ENCODE measurements around the gene DAZAP2. TPM values are rescaled to one million over a fixed set of nuclear protein-coding genes. Genes with fewer than 3 reads are reported as not detected.
"Not testable (repeated sequence)": the region's sequence is repeated elsewhere in the genome, so short reads cannot be mapped to it uniquely, and the experiment has no call there.

Gene DAZAP2
- total RNA-seq, 2 experiments from 2014 or later: 106 to 119 TPM

DNA sequence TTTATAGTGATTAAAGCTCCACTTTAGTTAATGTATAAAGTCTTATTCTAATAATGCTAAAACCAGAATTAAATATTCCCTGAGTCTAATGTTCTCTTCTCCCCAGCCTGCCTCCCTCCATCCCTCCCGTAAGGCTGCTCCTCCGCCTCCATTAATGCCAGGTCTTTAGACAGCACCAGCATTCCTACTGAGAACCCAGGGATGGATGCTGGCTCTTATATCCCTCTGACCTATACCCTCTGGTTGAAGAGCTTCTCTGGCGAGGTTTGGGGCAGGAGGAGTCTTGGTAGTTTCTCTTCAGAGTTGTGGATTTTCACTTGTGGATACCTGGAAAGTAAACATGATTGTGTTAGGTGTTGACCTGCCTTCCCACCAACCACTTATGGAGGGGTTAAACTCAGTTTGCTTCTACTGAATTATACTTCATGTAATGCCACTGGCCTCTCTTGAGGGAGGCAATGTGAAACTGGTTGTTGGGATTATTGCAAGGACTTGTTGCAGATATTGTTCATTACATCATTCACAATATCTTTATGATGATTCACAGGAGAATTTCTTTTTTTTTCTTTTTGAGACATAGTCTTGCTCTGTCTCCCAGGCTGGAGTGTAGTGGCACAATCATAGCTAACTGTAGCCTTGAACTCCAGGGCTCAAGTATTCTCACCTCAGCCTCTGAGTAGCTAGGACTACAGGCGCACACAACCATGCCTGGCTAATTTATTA lies 42.7 kb downstream of the DAZAP2 start:
- intact Hi-C loops (cut with micrococcal nuclease): no loop called here
- ChIA-PET CTCF (interaction anchor here (1.4 kb wide), 1 partner anchor 59 kb away, joined by 4 read pairs; no protein-coding TSS in a partner anchor), POLR2A (interaction anchor here (0.8 kb wide), 1 partner anchor 11 kb away, joined by 3 read pairs; the partner anchor contains the start of gene SMAGP)
- no peak overlapping the region for H3K4me3 Mint-ChIP-seq
- H3K27ac Mint-ChIP-seq: no peak overlapping the region
- peaks cover 19% of the 10 kb centered on the region for H3K36me3 Mint-ChIP-seq
- H3K27me3 Mint-ChIP-seq: no peaks in the 10 kb centered on the region
- no peaks in the 10 kb centered on the region for H3K9me3 Mint-ChIP-seq
- DNase-seq: no peak
- H3K4me1 Mint-ChIP-seq (ENCODE audit: low read depth): peaks cover 4% of the 10 kb centered on the region

GRCh38 chr12:51285843-51286242 lies 47.2 kb downstream of the DAZAP2 start:
- H3K4me3 Mint-ChIP-seq: no peak overlapping the region
- H3K4me1 Mint-ChIP-seq (ENCODE audit: low read depth): peaks cover 1% of the 10 kb centered on the region
- no peaks in the 10 kb centered on the region for H3K9me3 Mint-ChIP-seq
- peaks cover 25% of the 10 kb centered on the region for H3K36me3 Mint-ChIP-seq
- POLR2A ChIA-PET: no interaction called here
- no peaks in the 10 kb centered on the region for H3K27me3 Mint-ChIP-seq
- DNase-seq: no peak
- CTCF ChIA-PET: no interaction called here
- no peak overlapping the region for H3K27ac Mint-ChIP-seq
- intact Hi-C loops (cut with micrococcal nuclease): no loop called here

DNA sequence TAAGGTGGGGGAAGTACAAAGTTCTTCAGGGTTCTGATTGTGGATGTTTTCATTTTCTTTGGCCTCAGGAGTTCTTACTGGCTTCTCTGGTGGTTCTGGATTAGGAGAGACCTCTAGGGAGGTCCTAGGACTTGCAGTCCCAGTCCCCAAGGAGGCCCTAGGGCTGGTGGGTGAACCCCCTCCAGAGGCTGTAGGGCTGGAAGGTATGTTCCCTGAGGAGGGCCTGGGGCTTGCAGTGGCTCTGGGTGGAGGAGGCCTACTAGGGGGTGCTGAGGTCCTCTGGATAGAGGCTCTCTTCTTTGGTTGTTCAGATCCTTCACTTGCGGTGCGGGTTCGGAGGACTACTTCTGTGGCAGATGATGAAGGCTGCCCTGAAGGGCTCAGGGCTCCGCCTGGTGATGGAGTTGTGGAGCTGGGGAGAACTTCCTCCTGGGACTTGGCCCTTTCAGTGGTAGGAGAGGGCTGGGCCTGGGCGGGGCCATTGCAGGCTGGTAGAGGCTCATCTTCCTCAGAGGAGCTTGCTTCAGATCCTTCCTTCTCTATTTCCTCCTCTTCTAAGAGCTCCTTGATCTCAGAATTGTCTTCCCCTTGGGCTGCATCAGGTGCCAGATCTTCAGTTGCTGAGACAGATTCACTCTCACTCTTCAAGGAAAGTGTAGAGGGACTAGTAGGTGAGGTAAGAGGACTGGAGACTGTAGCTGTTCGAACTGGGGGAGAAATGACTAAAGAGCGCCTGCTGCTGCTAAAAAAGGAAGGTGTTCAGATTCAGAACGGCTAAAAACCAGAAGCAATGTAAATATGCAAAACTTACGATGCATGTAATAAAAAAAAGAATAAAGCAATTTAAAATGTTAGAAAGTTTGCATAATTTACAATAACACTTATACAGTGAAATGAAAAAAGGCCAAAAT lies 53.2 kb downstream of the DAZAP2 start:
- peaks cover 32% of the 10 kb centered on the region for H3K36me3 Mint-ChIP-seq
- H3K4me3 Mint-ChIP-seq; intact Hi-C loops (cut with micrococcal nuclease); H3K27ac Mint-ChIP-seq; H3K27me3 Mint-ChIP-seq; DNase-seq; H3K4me1 Mint-ChIP-seq (ENCODE audit: low read depth); H3K9me3 Mint-ChIP-seq: not testable (repeated sequence)
- ChIA-PET CTCF (interaction anchor here (4.1 kb wide), 1 partner anchor 49 kb away, joined by 18 read pairs; no protein-coding TSS in a partner anchor), POLR2A (interaction anchor here (0.6 kb wide), 1 partner anchor 29 kb away, joined by 3 read pairs; no protein-coding TSS in a partner anchor)

Other genes starting within 250 kb of the DAZAP2 start
- gene SLC11A2, start 212.4 kb upstream of the DAZAP2 start, total RNA-seq: 10 to 100 TPM; 41.4 to 41.6 TPM
- gene LETMD1, start 190.5 kb upstream of the DAZAP2 start, total RNA-seq: 10 to 100 TPM; 79.8 to 84.0 TPM
- gene CSRNP2, start 155.2 kb upstream of the DAZAP2 start, total RNA-seq: 10 to 100 TPM; 19.2 to 20.2 TPM
- gene TFCP2, start 65.7 kb upstream of the DAZAP2 start, total RNA-seq: 10 to 100 TPM; 32.0 to 34.1 TPM
- 10 to 100 TPM; 12.1 to 12.4 TPM for gene POU6F1, start 20.8 kb upstream of the DAZAP2 start, total RNA-seq
- gene SMAGP, start 31.6 kb downstream of the DAZAP2 start, total RNA-seq: under 1 TPM; 0.55 to 0.73 TPM
- gene BIN2, start 85.3 kb downstream of the DAZAP2 start, total RNA-seq: 10 to 100 TPM; 59.1 to 64.6 TPM
- gene CELA1, start 107.9 kb downstream of the DAZAP2 start, total RNA-seq: under 1 TPM in 1 of 2 experiments, not detected in 1; 0.24 TPM
- gene GALNT6, start 152.6 kb downstream of the DAZAP2 start, total RNA-seq: 10 to 100 TPM; 13.1 to 15.8 TPM
- 1 to 10 TPM; 1.8 to 3.7 TPM for gene SLC4A8, start 186.0 kb downstream of the DAZAP2 start, total RNA-seq

All from activated CD4-positive, alpha-beta memory T cell treated with anti-CD3 and anti-CD28 coated beads for 36 hours (primary cell).